HepG2 (cell line): ENCODE results near the gene CA7. TPM values are rescaled to one million over a fixed set of nuclear protein-coding genes. Genes with fewer than 3 reads are reported as not detected.

Experiments
- FOXA3 ChIP-seq: IDR thresholded peaks from 2 replicates; pipeline ENCODE4 v1.6.1; 2016; ENCODE audit warnings: missing genetic modification reagents, missing compliant biosample characterization
- IRX3 ChIP-seq: sonication (generic); formaldehyde crosslinking; IDR thresholded peaks from 2 replicates; pipeline ENCODE4 v1.8.1; 2023; ENCODE audit warnings: mild to moderate bottlenecking, low read depth, missing genetic modification reagents, borderline replicate concordance
- KAT7 ChIP-seq: IDR thresholded peaks from 2 replicates; pipeline ENCODE4 v1.6.1; 2018; ENCODE audit warnings: borderline replicate concordance, missing compliant biosample characterization
- MXI1 ChIP-seq: IDR thresholded peaks from 3 replicates; pipeline ENCODE4 v1.6.1; 2012; ENCODE audit warnings: low read depth, low read length, inconsistent platforms, borderline replicate concordance
- SP4 ChIP-seq: sonication (generic); formaldehyde crosslinking; IDR thresholded peaks from 2 replicates; pipeline ENCODE4 v1.8.1; 2023; ENCODE audit warnings: mild to moderate bottlenecking, missing genetic modification reagents
- TERF1 ChIP-seq: sonication (generic); formaldehyde crosslinking; IDR thresholded peaks from 2 replicates; pipeline ENCODE4 v1.8.0; 2022; ENCODE audit warnings: mild to moderate bottlenecking, missing genetic modification reagents, moderate library complexity
- UBTF ChIP-seq: sonication (generic); formaldehyde crosslinking; IDR thresholded peaks from 2 replicates; pipeline ENCODE4 v1.4.0; 2020; ENCODE audit warnings: mild to moderate bottlenecking, missing genetic modification reagents
- ZBTB7B ChIP-seq: sonication (generic); formaldehyde crosslinking; IDR thresholded peaks from 2 replicates; pipeline ENCODE4 v1.4.0; 2020; ENCODE audit warnings: missing genetic modification reagents
- ZFP91 ChIP-seq: sonication (generic); formaldehyde crosslinking; IDR thresholded peaks from 2 replicates; pipeline ENCODE4 v1.9.0; 2022; ENCODE audit warnings: missing genetic modification reagents, mild to moderate bottlenecking, borderline replicate concordance
- ZNF143 ChIP-seq: sonication (generic); formaldehyde crosslinking; IDR thresholded peaks from 2 replicates; pipeline ENCODE4 v1.4.0; 2020; ENCODE audit warnings: missing genetic modification reagents
- ZNF205 ChIP-seq: IDR thresholded peaks from 2 replicates; pipeline ENCODE4 v1.6.1; 2018; ENCODE audit warnings: missing biosample characterization, missing genetic modification reagents
- ZNF281 ChIP-seq: sonication (generic); formaldehyde crosslinking; IDR thresholded peaks from 2 replicates; pipeline ENCODE4 v1.4.0; 2020; ENCODE audit warnings: missing genetic modification reagents, borderline replicate concordance
- ZNF326 ChIP-seq: sonication (generic); formaldehyde crosslinking; IDR thresholded peaks from 2 replicates; pipeline ENCODE4 v1.4.0; 2020; ENCODE audit warnings: missing genetic modification reagents, borderline replicate concordance
- ZNF512B ChIP-seq: sonication (generic); formaldehyde crosslinking; IDR thresholded peaks from 2 replicates; pipeline ENCODE4 v1.5.1; 2020; ENCODE audit warnings: missing genetic modification reagents, mild to moderate bottlenecking, borderline replicate concordance
- ZNF616 ChIP-seq: sonication (generic); formaldehyde crosslinking; IDR thresholded peaks from 2 replicates; pipeline ENCODE4 v1.5.0; 2020; ENCODE audit warnings: low read depth, mild to moderate bottlenecking, missing genetic modification reagents
- ZNF703 ChIP-seq: sonication (generic); formaldehyde crosslinking; IDR thresholded peaks from 2 replicates; pipeline ENCODE4 v1.5.1; 2020; ENCODE audit warnings: missing genetic modification reagents, mild to moderate bottlenecking, moderate library complexity, borderline replicate concordance
- ZNF749 ChIP-seq: sonication (generic); formaldehyde crosslinking; IDR thresholded peaks from 2 replicates; pipeline ENCODE4 v1.8.0; 2022; ENCODE audit warnings: mild to moderate bottlenecking, missing genetic modification reagents, moderate library complexity, borderline replicate concordance
- polyA plus RNA-seq, 8 experiments: library from polyadenylated mRNA; depleted of rRNA in 3 of 8; stranded (reverse) in 7 of 8; unstranded in 1 of 8; fragments of >200 nt; fragmentation: Illumina TruSeq in 4 of 8; extraction: Trizol in 4 of 8; gene quantifications; 2 replicates each; pipeline versions ENCODE4 v1.2.1 to v1.2.3, GENCODE V29; 2011 to 2016; ENCODE audit warnings: low read depth in 4 of 8, missing spikeins in 1 of 8, mixed read lengths in 1 of 8; ENCODE audit not compliant: insufficient read depth in 1 of 8
- total RNA-seq, 5 experiments: library from RNA; depleted of rRNA; stranded (reverse); fragments of >200 nt; fragmentation: Illumina TruSeq; extraction: Trizol; gene quantifications; 2 replicates each; pipeline ENCODE4 v1.2.3, GENCODE V29; 2016; ENCODE audit warnings: low read depth in 1 of 5

Gene CA7
- total and polyA plus RNA-seq, 2 of the 13 experiments (the other 11 are each of a cell fraction or from before 2014, with no cell fraction given), result not detected

DNA sequence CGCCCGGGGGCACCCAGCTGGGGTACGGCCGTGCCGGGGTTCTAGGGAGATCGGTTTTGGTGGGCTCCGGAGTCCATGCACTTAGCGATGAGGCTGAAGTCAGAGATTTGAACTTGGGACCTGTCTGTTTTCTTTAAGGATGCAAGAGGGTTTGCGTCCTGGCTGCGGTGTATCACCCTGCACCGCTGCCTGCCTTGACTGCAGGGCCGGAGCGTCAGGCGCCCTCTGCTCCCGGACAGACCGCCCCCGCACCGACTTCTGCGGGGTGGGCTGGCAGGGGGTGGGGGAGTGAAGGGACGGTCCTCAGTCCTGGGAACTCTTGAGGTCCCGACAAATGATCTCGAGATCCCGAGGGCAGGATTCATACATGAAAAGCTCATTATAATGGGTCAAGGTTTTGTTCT, 36.8 kb downstream of the CA7 start (continued):
- TF ChIP-seq KAT7, result no peak
- TF ChIP-seq ZNF205 (CRISPR knock-in tag), result no peak; the same call in 1 of the 2 replicates
- no peak for TF ChIP-seq ZNF616 (CRISPR knock-in tag)
- no peak for TF ChIP-seq SP4 (CRISPR knock-in tag)
- TF ChIP-seq ZNF512B (CRISPR knock-in tag), result no peak
- TF ChIP-seq ZNF703, result 0 out of 2 replicates have a peak, but pooled peaks have one; percentile 4
- TF ChIP-seq ZNF281 (CRISPR knock-in tag), result no peak
- no peak for TF ChIP-seq IRX3 (CRISPR knock-in tag)
- no peak for TF ChIP-seq ZNF143 (CRISPR knock-in tag)
- TF ChIP-seq ZNF326 (CRISPR knock-in tag), result no peak
- no peak for TF ChIP-seq TERF1 (CRISPR knock-in tag)
- no peak; the same call in 1 of the 2 replicates for TF ChIP-seq UBTF (CRISPR knock-in tag)
- TF ChIP-seq ZBTB7B (CRISPR knock-in tag), result no peak
- TF ChIP-seq FOXA3 (CRISPR knock-in tag), result no peak
- TF ChIP-seq MXI1, result no peak
- TF ChIP-seq ZFP91 (CRISPR knock-in tag), result no peak
- no peak; the same call in 1 of the 2 replicates for TF ChIP-seq ZNF749 (CRISPR knock-in tag)
